D341Med (cell line): ENCODE measurements around the gene ABCC9.
"Not testable (repeated sequence)": the region's sequence is repeated elsewhere in the genome, so short reads cannot be mapped to it uniquely, and the experiment has no call there.

Source experiments
- DNase-seq: peaks from one replicate; pipeline ENCODE4 v3.0.0; 2012; ENCODE audit warnings: low spot score

The ABCC9 gene

GRCh38 chr12:21933656-21934055 lies 7.6 kb downstream of the ABCC9 start:
- no peak for DNase-seq

- DNase-seq: not testable (repeated sequence)
Observed at GRCh38 chr12:21929972-21930371, 11.3 kb downstream of the ABCC9 start.

- DNase-seq: no peak
Observed at GRCh38 chr12:21925296-21925913, 15.8 kb downstream of the ABCC9 start.

GRCh38 chr12:21921436-21921835 lies 19.8 kb downstream of the ABCC9 start:
- DNase-seq: no peak

GRCh38 chr12:21918456-21918855 lies 22.8 kb downstream of the ABCC9 start:
- no peak for DNase-seq

- no peak for DNase-seq
Observed at GRCh38 chr12:21913823-21914222, 27.4 kb downstream of the ABCC9 start.

- DNase-seq: no peak
Observed at GRCh38 chr12:21912318-21912717, 28.9 kb downstream of the ABCC9 start.

- DNase-seq: no peak
Observed at GRCh38 chr12:21911832-21912231, 29.4 kb downstream of the ABCC9 start.

GRCh38 chr12:21910657-21911056 lies 30.6 kb downstream of the ABCC9 start:
- DNase-seq: no peak

- DNase-seq: no peak
Observed at GRCh38 chr12:21907948-21908837, 33.0 kb downstream of the ABCC9 start.

GRCh38 chr12:21906919-21907493 lies 34.2 kb downstream of the ABCC9 start:
- DNase-seq: no peak

GRCh38 chr12:21899532-21899931 lies 41.7 kb downstream of the ABCC9 start:
- not testable (repeated sequence) for DNase-seq

GRCh38 chr12:21895651-21896050 lies 45.6 kb downstream of the ABCC9 start:
- DNase-seq: no peak

GRCh38 chr12:21894792-21895595 lies 46.2 kb downstream of the ABCC9 start:
- no peak for DNase-seq

- no peak for DNase-seq
Observed at GRCh38 chr12:21893924-21894323, 47.3 kb downstream of the ABCC9 start.

- DNase-seq: no peak
Observed at GRCh38 chr12:21892341-21892740, 48.9 kb downstream of the ABCC9 start.

GRCh38 chr12:21891751-21892217 lies 49.4 kb downstream of the ABCC9 start:
- DNase-seq: no peak

- no peak for DNase-seq
Observed at GRCh38 chr12:21888276-21888863, 52.9 kb downstream of the ABCC9 start.

GRCh38 chr12:21884936-21885335 lies 56.3 kb downstream of the ABCC9 start:
- DNase-seq: no peak

- no peak for DNase-seq
Observed at GRCh38 chr12:21882635-21883034, 58.6 kb downstream of the ABCC9 start.

GRCh38 chr12:21881965-21882364 lies 59.3 kb downstream of the ABCC9 start:
- DNase-seq: no peak

GRCh38 chr12:21879312-21879711 lies 61.9 kb downstream of the ABCC9 start:
- DNase-seq: no peak
